IMR-90 (cell line): ENCODE results near the gene UBE2V1. TPM values are rescaled to one million over a fixed set of nuclear protein-coding genes. Genes with fewer than 3 reads are reported as not detected.

Experiments
- ELK1 ChIP-seq: fragments of 150-350 bp; IDR thresholded peaks from 2 replicates; pipeline ENCODE4 v1.6.1; 2016; ENCODE audit warnings: low read depth, mild to moderate bottlenecking, low read length, moderate library complexity, borderline replicate concordance
- MAFK ChIP-seq: IDR thresholded peaks from 2 replicates; pipeline ENCODE4 v1.6.1; 2012; ENCODE audit warnings: low read depth, low read length, improper control_type of control experiment
- polyA plus RNA-seq, 3 experiments: library from polyadenylated mRNA; depleted of rRNA; stranded (reverse); fragments of >200 nt; gene quantifications; 2 replicates each; pipeline ENCODE4 v1.2.3, GENCODE V29; 2012; ENCODE audit warnings: low replicate concordance in 1 of 3
- total RNA-seq: library from RNA; depleted of rRNA; stranded (reverse); fragments of >200 nt; gene quantifications from 2 replicates; pipeline ENCODE4 v1.2.3, GENCODE V29; 2012

The UBE2V1 gene
- total and polyA plus RNA-seq, 2 of the 4 experiments (the other 2 are of a cell fraction) = 20.1 to 138 TPM

GRCh38 chr20:50113420-50114224 is 672 bp upstream of the UBE2V1 start (continued):
- TF ChIP-seq ELK1 = no peak
- no peak for TF ChIP-seq MAFK
